Activated CD4-positive, alpha-beta T cell treated with anti-CD3 and anti-CD28 coated beads, Interleukin-10, Interleukin-2, amounts not matched to agents 100 ng/mL and 50 ng/mL, durations not matched to agents 16 hours and 8 hours (primary cell): ENCODE data around the gene CRIM1.

Experiments
- DNase-seq: peaks from one replicate; pipeline ENCODE4 v3.0.0-alpha.2; 2020

Gene CRIM1

DNA sequence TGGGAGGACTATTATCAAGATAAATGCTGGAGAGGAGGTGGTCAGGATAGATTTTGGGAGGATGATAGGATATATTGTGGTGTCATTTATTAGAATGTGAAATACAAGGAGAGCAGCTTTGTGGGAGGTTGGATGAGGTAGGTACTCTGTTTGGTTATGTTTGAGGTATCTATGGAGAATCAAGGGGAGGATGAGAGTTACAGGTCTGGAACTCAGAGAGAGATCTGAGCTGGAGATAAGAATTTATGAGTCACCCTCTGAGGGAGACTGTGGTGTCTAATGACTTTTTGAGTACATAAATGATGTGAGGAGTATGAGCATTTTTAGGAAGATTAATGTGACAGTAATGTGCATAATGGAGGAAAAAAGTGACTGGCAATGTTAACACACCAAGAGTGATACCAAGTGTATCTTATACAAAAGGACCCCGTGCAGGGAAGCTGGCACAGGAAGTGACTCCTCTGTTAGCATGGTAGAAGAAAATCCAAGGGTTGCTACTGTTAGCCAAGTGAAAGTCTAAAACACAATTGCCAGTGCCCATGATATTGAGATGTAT is 48.2 kb downstream of the CRIM1 start:
- peak; percentile 60 for DNase-seq

DNA sequence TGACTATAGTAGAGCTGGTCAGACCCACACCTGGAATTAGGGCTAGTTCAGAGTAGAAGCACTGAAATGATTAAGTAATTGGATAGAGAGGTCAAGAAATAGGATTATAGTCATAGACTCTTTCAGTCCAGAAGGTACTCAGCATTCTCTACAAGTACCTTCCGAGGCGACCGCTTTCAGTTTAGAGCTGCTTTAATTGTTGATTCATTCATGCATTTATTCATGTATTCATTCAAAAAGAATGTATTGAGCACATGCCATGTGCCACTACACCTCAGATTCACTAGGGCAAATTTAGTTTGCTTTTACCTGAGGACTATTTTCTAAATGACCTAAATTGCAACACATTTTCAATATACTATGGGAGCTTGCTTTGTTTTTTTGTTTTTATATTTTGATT is 48.7 kb downstream of the CRIM1 start:
- DNase-seq, result no peak

DNA sequence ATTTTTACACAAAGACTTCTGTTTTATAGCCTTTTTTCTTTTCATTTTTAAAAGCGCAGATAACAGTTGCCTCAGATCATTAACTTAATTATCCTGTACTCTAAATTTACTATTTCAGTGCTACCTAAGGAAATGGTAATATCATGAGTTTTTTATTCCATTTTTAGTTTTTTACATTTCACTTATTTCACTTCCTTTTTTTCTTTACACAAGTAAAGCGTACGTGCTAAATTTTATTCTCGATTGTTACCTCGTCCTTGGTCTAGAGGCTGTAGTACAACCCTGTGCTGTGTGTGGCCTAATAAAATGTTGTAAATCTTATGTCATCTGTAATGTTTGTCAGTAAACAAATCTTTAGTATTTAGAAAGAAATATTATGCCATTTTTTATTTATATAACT is 49.2 kb downstream of the CRIM1 start:
- no peak for DNase-seq

DNA sequence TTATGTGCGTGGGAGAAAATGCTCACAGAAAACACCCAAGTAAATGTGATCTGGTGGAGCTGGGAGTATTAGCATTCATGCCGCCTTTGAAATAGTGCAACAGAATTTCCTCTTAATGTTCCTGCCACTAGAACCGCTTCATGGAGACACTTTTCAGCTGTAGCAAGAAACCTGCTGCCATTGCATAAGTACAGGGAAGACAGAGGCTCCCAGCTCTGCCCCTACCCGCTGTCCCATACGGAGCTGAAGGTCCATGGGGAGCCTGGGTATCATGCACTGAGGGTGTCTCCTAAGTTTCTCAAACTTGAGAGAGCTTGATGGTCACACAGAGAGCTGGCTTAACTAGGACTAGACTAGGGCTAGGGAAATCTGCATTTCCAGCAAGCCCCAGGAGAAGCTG is 49.6 kb downstream of the CRIM1 start:
- no peak for DNase-seq

DNA sequence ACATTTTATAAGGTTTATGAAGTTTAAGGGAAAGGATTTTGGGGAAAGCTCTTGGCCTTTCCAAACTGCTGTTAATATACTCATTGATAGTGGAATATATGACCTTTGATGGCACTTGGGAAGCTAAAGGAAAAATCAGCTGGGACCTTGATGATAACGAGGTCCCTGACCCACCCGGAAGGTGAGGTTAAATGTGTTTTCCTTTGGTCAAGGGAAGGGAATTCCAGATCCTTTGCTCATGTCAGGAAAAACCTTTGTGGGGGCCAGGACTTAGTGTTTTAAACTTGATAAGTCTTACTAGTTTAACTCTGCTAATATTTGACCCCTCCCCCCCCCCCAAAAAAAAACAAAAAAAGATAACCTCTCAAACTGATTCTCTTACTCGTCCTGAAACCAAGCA is 50.7 kb downstream of the CRIM1 start:
- no peak for DNase-seq

DNA sequence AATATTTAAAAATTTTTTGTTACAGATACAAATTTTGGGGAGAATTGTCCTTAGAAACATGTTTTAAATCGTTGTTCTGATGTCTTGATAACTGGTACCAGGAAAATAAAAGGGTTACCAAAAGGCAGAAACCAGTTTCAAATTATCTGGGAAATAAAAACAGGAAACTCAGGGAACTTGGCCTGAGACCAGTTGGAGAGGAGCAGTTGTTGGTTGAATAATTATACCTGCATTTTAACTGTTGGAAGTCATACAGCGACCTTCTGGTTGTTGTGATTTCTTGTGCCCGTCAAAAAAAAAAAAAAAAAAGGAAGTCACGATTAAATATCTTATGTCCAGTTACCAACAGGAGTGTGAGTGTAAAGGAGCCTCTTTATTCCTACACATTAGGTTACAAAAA is 51.8 kb downstream of the CRIM1 start:
- DNase-seq, result no peak

DNA sequence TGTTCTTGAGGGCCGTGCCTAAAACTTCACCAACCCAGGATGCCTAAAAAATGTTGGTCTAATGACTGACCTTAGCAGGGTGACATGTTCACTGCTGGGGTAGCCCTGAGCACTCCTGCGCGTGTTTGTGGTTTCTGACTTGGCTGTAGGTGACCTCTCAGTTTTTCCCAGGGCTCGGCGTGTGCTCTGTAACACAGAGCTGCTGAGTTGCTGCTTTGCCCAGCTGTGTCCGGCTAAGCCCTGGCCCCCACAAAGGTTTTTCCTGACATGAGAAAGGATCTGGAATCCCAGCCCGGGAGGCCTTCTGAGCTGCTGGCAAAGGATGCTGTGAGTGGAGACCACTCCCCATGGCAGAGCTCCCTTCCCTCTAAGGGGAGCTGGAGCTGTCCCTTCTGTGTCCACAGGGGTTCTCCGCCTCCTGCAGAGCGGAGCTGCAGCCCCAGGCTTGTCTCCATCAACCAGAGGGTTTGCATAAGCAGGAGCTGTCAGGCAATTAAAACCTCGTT is 52.7 kb downstream of the CRIM1 start:
- DNase-seq, result no peak

DNA sequence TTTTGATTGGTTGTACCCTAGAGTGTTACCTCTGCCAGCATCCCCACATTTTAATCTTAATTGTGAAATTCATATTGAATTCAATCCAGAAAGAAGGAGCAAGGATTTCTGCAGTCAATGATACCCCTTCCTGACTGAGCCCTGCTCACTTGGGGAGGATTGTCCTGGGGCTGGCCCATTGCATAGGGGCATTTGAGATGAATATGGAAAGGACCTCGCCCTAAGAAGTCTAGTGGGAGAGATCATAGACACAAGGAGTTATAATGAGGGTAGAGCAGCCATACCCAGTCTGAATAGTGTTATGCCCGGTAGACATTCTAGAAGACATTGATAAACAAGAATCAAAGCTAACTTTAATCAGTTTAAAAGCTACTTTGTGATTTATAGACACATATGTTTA is 53.8 kb downstream of the CRIM1 start:
- no peak for DNase-seq

DNA sequence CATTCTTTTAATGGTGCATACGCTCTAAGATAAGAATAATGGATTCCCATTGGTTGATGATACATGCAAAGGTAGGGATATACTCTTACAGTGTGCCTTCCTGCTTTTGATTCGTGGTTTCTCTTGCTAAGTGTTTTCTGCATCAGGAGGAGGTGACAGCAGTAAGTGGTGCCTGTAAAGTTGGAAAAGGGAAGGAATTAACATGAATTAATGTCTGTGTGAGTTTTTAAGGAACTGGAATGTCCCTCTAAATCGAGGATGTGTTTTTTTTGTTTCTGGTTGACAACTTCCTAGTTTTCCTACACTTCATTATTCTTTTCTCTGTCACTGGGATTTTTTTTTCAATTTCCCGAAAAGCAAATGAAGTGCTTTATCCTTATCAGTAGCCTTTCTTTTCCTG is 54.4 kb downstream of the CRIM1 start:
- no peak for DNase-seq

DNA sequence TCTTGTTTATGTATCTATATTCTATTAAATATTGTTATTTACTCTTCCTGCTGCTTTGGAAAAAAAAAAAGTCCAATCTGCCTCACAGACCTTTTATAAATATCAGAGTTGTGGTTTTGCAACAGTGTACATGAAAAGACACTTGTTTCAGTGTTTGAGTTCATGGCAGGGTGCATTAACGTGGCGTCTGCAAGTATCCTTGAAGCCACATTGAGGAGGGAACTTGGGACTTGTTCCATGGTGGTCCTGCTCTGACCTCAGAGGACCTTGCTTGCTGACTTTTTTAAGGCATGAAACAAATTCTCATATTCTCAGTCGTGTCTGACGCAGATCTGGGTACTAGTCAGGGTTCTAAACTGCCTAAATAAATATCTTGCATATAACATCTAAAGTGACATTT is 55.1 kb downstream of the CRIM1 start:
- DNase-seq, result no peak

DNA sequence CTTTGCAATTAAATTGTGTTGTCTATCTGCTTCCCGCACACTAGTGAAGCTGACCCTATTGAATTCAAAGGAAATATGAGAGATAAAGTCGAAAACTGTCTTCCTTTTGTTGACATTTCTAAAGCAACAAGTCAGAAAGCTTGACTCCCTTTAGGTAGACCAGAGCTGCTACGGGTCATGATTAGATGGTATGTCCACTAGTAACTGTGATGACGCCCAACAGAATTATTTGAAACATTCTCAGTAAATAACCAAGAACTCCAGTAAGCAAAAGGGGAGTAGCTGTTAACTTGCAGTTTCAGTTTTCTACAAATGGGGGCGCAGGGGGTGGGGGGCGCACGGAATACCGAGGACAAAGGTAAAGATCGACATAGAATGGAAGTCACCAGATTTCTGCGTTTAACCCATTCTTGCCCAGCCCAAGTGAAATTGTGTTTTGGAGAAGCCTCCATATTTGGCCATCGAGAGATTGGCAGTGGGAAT is 56.4 kb downstream of the CRIM1 start:
- no peak for DNase-seq

DNA sequence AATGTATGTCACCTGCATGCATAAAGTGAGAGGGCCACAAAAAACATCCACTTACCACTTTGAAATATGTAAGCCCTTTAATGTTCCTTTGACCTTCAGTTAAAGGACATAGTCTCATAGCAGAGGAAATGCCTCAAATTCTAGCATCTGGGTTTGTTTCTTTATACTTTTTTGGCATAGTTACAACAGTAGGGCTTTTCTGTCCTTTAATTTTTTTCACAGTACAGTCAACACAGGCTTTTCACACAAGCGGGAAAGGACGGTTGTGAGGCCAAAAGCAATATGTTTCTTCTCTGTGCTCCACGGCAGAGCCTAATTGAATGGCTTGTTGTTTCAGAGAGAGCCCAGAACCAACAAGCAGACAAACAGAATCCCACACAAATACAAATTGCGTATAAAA is 57.6 kb downstream of the CRIM1 start:
- DNase-seq, result no peak

DNA sequence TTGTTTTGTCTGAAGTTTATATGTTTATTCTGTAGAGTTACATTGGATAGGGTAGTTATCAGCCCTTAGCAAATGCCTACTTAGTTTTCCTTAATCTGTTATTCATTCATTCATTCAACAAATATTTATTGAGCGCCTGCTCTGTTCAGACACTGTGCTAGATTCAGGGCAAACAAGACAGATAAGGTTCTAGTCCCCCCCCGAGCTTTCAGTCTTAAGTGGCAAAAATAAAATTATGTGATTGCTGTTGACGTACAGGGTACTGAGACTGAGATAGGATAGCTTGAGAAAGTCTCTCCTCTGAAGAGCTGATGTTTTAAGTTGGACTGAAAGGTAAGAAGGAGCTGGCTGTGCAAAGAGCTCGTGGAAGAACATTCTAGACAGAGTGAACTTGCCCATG is 58.7 kb downstream of the CRIM1 start:
- DNase-seq, result no peak

DNA sequence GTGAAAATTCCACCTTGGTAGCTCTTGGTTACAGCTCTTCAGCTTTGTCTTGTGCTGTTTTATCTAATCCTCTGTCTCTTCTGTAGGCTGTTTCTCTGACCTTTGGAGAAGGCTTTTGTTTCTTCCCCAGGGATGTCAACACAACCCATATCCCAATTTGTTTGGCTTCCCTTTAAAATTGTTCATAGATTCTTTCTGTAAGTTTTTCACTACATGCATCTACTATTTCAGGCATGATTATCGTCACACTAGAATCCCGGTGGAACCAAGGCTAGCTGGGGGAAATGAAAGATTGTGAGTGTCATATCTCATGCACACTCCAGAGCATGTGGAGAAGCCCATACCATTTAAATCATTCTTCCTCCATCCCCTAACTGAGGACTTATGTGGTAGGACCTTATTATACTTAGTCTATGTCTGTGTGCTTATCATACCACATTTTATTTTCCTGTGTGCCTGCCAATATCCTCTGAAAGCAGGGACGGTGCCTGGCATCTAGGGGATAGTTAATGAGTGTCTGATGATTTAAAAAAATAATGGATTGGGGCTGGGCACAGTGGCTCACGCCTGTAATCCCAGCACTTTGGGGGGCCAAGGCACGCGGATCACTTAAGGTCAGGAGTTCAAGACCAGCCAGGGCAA is 59.9 kb downstream of the CRIM1 start:
- DNase-seq, result no peak

DNA sequence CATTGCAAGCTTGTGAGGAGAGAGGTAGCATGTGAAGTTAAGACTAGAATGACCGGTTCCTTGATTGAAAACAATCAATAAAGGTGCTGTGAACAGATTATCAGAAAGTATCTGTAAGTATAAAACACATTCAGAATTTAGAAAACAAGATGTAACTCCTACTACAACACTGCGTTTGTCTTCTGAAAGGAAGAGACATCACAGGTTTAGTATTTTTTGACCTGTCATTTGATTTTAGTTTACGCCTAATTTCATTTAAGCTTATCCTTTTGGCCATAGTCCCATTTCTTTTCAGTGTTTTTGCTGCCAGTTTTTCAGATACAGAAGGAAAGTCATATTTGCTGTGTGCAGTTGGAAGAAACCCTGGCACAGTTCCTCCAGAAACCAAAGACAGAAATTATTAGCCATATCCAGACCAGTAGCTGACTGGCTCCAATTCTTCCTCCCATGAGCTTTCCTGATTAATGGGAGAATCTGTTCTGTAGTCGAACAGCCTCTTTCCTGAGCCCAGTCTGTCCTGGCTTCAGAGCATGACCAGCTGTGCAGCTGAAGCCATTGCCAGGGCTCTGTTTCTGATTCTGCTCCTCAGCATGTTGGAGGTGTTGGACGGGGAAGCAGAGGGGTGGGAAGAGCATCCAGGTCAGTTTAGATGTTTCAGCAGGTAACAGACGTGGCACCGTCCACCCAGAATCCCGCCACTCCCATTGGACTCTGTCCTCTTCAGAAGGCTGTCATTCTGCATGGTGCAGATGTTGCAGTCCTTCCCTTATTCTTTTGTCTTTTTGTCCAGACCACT is 61.0 kb downstream of the CRIM1 start:
- DNase-seq, result no peak

DNA sequence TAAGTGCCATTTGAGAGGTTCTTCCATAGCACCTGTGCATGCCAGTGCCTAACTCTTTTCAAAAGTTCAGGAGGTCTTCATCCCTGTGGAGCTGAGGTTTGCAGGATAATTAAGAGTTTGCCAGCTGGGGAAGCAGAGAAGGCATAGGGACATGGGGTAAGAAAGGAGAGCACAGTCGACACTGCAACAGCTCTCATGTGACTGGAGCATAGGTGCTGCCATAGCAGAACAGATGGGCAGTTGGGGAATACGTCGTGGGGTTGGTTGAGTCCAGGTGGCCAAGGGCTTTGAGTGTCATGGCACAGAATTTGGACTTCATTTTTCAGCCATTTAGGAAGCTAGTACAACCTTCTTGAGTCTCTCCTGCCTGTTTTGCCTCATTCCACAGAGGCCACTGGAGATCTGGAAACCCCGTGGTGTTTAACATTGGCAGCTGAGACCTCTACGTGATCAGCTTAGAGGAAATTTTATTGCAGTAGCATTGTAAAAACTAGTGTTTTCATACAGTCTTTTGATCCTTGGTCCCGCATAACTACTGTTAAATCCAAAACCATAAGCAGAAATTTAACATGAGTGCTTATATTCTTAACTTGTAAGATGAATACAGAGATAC is 65.1 kb downstream of the CRIM1 start:
- no peak for DNase-seq

DNA sequence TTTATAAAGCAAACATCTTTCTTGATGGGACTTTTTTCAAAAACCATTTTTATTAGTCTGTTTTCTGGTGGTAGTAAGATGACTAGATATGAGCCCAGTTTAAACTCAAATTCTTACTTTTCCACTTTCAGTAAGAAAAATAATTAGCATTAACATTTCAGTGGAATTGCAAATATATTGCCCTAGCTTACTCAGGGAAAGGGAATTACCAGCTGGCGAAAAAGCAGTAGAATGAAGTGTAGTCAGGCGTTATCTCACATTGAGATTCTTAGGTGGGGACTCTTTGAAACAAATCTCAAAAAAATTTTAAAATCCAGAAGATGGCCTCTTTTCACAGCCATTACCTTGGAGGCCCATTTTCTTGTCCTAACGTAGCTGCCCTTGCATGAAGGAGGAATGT is 65.8 kb downstream of the CRIM1 start:
- no peak for DNase-seq

DNA sequence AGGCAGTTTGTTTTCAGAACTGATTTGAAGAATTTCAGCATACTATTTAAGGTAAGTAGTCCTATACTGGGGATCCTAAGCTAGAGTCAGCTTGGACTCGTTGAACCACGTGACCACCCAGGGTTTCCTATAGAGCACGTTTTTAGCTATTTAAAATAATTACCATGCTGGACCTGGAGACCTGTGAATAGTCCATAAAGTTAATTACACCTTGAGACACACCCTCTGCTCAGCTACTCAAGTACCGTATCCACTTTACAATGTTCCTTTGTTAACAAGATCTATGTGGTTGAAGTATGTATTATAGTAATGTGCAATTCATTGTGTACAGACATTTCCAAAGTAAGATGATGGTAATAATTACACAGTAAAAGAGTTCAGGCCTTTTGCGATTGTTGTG is 67.6 kb downstream of the CRIM1 start:
- no peak for DNase-seq

DNA sequence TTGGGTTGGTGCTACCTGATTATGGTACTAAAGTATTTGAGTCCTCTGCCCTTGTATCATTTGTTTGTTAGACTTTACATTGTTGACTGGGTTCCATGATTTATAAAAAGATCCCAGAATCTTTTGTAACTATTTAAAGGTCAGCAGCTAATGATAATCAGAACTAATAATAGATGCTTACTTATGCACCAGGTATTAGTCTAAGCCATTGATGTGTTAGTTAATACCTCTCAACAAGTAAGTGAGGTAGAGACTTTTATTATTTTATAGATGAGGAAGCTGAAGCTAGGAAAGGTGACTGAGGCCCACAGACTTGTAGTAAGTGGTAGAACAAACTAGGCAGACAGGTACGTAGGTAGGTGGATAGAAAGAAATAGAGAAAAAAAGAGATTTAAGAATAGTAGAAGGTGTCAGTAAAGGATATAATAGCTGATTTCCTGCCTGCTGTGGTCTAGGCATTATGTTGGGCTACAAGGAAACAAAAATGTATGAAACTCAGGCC is 68.1 kb downstream of the CRIM1 start:
- no peak for DNase-seq

DNA sequence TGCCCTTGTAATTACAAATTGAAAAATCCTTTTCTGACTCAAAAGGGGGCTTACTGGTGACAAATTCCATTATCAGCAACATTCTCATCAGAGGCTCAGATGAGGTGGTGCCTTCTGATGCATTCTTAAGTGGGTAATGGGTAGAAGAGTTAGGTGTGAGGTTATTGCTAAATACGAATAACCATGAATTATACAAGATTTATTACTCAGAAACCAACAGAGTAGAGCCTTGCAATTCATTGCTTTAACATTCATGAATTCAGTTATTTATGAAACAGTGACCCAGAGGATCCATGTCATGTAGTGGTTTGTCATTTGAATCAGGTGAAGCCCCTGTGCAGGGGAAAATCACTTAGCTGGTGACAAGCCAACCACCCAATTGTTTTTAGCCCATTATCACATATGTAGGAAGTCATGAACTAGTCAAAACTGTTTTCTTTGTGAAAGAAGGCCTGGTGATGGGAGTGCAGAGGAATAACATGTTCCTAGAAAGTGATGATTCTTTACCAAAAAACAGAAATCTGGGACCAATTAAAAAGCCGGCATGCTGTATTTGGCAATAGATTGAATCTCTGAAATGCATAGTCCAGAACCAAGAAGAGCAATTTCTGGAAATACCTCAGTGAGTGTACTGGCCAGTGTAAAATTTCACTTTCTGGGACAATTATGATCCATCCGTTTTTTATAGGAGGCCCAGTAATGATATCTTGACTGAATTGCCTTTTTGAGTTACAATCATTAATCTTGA is 70.2 kb downstream of the CRIM1 start:
- no peak for DNase-seq

DNA sequence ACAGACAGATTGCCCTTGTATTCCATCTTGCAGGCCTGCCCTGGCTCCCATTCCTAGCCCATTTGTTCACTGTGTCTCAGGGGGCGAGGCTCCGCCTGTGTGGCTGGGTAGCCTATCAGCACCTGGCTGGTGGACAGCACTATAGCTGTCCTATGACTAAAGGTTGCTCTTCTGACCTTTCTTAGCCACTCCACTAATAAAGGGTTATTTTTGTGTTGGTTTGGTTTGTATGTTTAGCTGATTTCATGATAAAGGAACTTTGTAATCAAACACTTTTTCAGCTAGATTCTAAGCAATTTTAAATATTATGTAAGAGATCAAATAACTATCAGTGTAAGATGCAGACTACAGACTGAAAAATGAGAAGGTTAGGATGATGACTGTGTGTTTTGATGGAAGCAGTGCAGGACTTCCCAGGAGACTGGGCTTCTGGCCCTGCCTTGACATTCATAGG is 72.2 kb downstream of the CRIM1 start:
- no peak for DNase-seq

DNA sequence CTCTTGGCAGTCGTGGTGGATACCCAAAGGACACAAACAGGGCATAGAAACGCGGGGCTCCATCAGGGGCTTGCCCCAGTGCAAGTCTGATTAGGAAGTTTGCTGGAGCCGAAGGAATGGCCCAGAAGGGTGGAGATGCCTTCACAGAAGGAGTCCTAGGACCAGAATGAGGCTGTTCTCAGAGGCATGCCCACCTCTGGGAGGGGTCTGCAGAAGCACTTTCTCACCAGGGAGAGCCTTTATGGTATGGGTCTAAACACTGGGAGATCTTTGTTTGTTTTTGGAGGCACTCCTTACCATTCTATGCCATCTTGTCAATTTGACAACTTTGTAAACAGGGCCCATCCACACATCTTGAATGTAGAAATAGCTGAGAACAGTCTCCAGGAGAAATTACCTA is 75.0 kb downstream of the CRIM1 start:
- no peak for DNase-seq

DNA sequence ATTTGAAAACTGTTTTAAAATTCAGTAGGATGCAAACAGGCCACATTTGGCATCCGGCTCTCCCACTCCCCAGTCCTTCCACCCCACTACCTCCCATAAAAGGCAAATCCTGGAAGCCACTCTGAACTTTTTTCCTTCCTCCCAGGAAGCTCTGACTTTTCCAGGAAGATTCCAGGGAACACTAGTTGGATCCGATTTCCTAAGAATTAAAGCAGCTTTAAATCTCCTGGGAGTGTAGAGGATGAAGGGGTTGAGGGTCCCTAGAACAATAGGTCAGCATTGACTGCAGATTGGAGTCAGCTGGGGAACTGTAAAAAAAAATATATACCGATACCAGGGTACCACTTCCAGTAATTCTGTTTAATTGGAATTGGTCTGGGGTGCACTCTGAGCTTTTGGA is 76.9 kb downstream of the CRIM1 start:
- no peak for DNase-seq
